H1 (cell line): ENCODE results near the gene SLC25A15. TPM values are rescaled to one million over a fixed set of nuclear protein-coding genes. Genes with fewer than 3 reads are reported as not detected.
A peak's percentile ranks its signal among the peaks of the same experiment; 100 is the strongest.

Experiments
- CTCF ChIA-PET: fragments of 300-600 bp; sonication (Branson Sonifier 250); formaldehyde crosslinking; loops from one replicate; lab custom pipeline; 2021; ENCODE audit not compliant: partially characterized antibody; lab: Charles Lee
- POLR2A ChIA-PET: fragments of 300-600 bp; sonication (Branson Sonifier 250); formaldehyde crosslinking; loops from one replicate; lab custom pipeline; 2021; ENCODE audit warnings: inconsistent platforms; ENCODE audit not compliant: partially characterized antibody; lab: Charles Lee
- DNase-seq, 2 experiments: peaks; one replicate each; pipeline versions ENCODE4 v3.0.0 to v3.0.0-alpha.2; 2010 to 2022; ENCODE audit warnings: low spot score in 2 of 2, low read depth in 1 of 2, mixed read lengths in 1 of 2
- FAIRE-seq: peaks from 2 replicates; lab custom pipeline; 2011; peaks lifted over from hg19 to GRCh38; lab: Jason Lieb, UNC
- H2AFZ ChIP-seq: 2 replicates; pipeline ENCODE4 v1.8.1; 2012; ENCODE audit warnings: low read length, inconsistent platforms
- H2AK5ac ChIP-seq: 2 replicates; pipeline ENCODE4 v1.6.1; 2013; ENCODE audit warnings: low read depth, low read length
- H2BK120ac ChIP-seq: replicated peaks from 2 replicates; pipeline ENCODE3; 2013; ENCODE audit warnings: low read depth, low read length, inconsistent platforms
- H2BK12ac ChIP-seq: 2 replicates; pipeline ENCODE4 v1.6.1; 2013; ENCODE audit warnings: low read depth, low read length
- H2BK15ac ChIP-seq: 2 replicates; pipeline ENCODE4 v1.6.1; 2013; ENCODE audit warnings: low read length
- H2BK20ac ChIP-seq: 2 replicates; pipeline ENCODE4 v1.6.1; 2013; ENCODE audit warnings: low read length
- H2BK5ac ChIP-seq: 2 replicates; pipeline ENCODE4 v1.6.1; 2013; ENCODE audit warnings: low read depth, low read length
- H3K14ac ChIP-seq: 2 replicates; pipeline ENCODE4 v1.6.1; 2013; ENCODE audit warnings: inconsistent platforms; ENCODE audit not compliant: insufficient read length
- H3K18ac ChIP-seq: 2 replicates; pipeline ENCODE4 v1.6.1; 2013; ENCODE audit warnings: low read length; ENCODE audit errors: extremely low read depth
- H3K23ac ChIP-seq: 2 replicates; pipeline ENCODE4 v1.6.1; 2013; ENCODE audit warnings: inconsistent platforms; ENCODE audit not compliant: insufficient read length
- H3K23me2 ChIP-seq: 2 replicates; pipeline ENCODE4 v1.6.1; 2013; ENCODE audit warnings: low read depth, low read length
- H3K27ac ChIP-seq: 2 replicates; pipeline ENCODE4 v1.6.1; 2011; ENCODE audit warnings: low read depth, low read length, inconsistent platforms
- H3K27me3 ChIP-seq, 4 experiments: replicated peaks in 1 of 4; 1 replicate in 1 of 4; 2 replicates in 3 of 4; pipeline versions ENCODE4 v1.6.1 to v1.8.1; 2011 to 2013; ENCODE audit warnings: low read length in 3 of 4, mild to moderate bottlenecking in 3 of 4, inconsistent platforms in 2 of 4, mixed read lengths in 2 of 4, moderate library complexity in 1 of 4; ENCODE audit not compliant: control insufficient read depth in 3 of 4, insufficient read depth in 3 of 4; ENCODE audit errors: extremely low read depth in 1 of 4
- H3K36me3 ChIP-seq, 4 experiments: 2 replicates each; pipeline versions ENCODE4 v1.6.1 to v1.8.1; 2011 to 2013; ENCODE audit warnings: mild to moderate bottlenecking in 4 of 4, low read length in 3 of 4, moderate library complexity in 2 of 4, control low read depth in 1 of 4, inconsistent platforms in 1 of 4; ENCODE audit not compliant: insufficient read depth in 4 of 4, control insufficient read depth in 2 of 4
- H3K4ac ChIP-seq: replicated peaks from 2 replicates; pipeline ENCODE3; 2013; ENCODE audit warnings: low read length, low read depth, mixed read lengths, inconsistent platforms; ENCODE audit not compliant: insufficient read length
- H3K4me1 ChIP-seq, 4 experiments: replicated peaks in 1 of 4; 1 replicate in 1 of 4; 2 replicates in 3 of 4; pipeline versions ENCODE4 v1.6.1 to v1.8.1; 2011 to 2013; ENCODE audit warnings: low read length in 3 of 4, inconsistent platforms in 2 of 4, mixed read lengths in 1 of 4; ENCODE audit not compliant: insufficient read depth in 4 of 4, control insufficient read depth in 3 of 4
- H3K4me2 ChIP-seq, 2 experiments: 2 replicates each; pipeline versions ENCODE4 v1.6.1 to v1.8.1; 2011 to 2013; ENCODE audit warnings: low read depth in 2 of 2, low read length in 2 of 2, control low read depth in 1 of 2, inconsistent platforms in 1 of 2, mild to moderate bottlenecking in 1 of 2; ENCODE audit not compliant: insufficient read depth in 1 of 2
- H3K4me3 ChIP-seq, 4 experiments: fragments of 200-600, 300-600 bp in 1 of 4; sonication (generic), shearing (Covaris generic), sonication (Bioruptor Twin) in 1 of 4; 2 replicates each; pipeline versions ENCODE4 v1.5.1 to v1.8.1; 2011 to 2016; ENCODE audit warnings: low read length in 4 of 4, low read depth in 3 of 4, control low read depth in 2 of 4, inconsistent platforms in 2 of 4, mild to moderate bottlenecking in 2 of 4, mixed read lengths in 1 of 4, moderate library complexity in 1 of 4; ENCODE audit not compliant: insufficient read depth in 2 of 4; ENCODE audit errors: extremely low read depth in 1 of 4
- H3K56ac ChIP-seq: replicated peaks from 2 replicates; pipeline ENCODE3; 2013; ENCODE audit warnings: low read depth, mild to moderate bottlenecking, mixed read lengths, low read length, inconsistent platforms; ENCODE audit not compliant: insufficient read length
- H3K79me1 ChIP-seq: 2 replicates; pipeline ENCODE4 v1.6.1; 2013; ENCODE audit warnings: low read depth, low read length, control low read depth
- H3K79me2 ChIP-seq, 2 experiments: 2 replicates each; pipeline versions ENCODE4 v1.6.1 to v1.8.1; 2012 to 2013; ENCODE audit warnings: low read length in 2 of 2, mild to moderate bottlenecking in 2 of 2, inconsistent platforms in 1 of 2; ENCODE audit not compliant: insufficient read depth in 2 of 2, control insufficient read depth in 1 of 2
- H3K9ac ChIP-seq, 4 experiments: replicated peaks in 1 of 4; 1 replicate in 1 of 4; 2 replicates in 3 of 4; pipeline versions ENCODE4 v1.6.1 to v1.8.1; 2011 to 2013; ENCODE audit warnings: low read depth in 3 of 4, low read length in 3 of 4, control low read depth in 2 of 4, mild to moderate bottlenecking in 2 of 4, moderate library complexity in 2 of 4, inconsistent platforms in 1 of 4; ENCODE audit errors: extremely low read depth in 1 of 4
- H3K9me3 ChIP-seq, 2 experiments: 2 replicates each; pipeline versions ENCODE4 v1.6.1 to v1.8.1; 2012 to 2013; ENCODE audit warnings: mild to moderate bottlenecking in 2 of 2, moderate library complexity in 2 of 2, control low read depth in 1 of 2, inconsistent platforms in 1 of 2, low read depth in 1 of 2, low read length in 1 of 2, mixed read lengths in 1 of 2; ENCODE audit not compliant: insufficient read depth in 2 of 2
- H4K20me1 ChIP-seq, 2 experiments: replicated peaks in 1 of 2; 2 replicates each; pipeline versions ENCODE3 to v1.8.1; 2011 to 2013; ENCODE audit warnings: inconsistent platforms in 2 of 2, low read length in 2 of 2, mild to moderate bottlenecking in 1 of 2; ENCODE audit not compliant: insufficient read depth in 2 of 2, control insufficient read depth in 1 of 2
- H4K5ac ChIP-seq: 2 replicates; pipeline ENCODE4 v1.6.1; 2013; ENCODE audit warnings: low read length, low read depth, mixed read lengths, inconsistent platforms; ENCODE audit not compliant: insufficient read length
- H4K8ac ChIP-seq: 2 replicates; pipeline ENCODE4 v1.8.0; 2013; ENCODE audit warnings: mild to moderate bottlenecking, moderate library complexity, low read length, inconsistent platforms; ENCODE audit not compliant: insufficient read depth; ENCODE audit errors: extremely low read depth
- H4K91ac ChIP-seq: replicated peaks from 2 replicates; pipeline ENCODE3; 2013; ENCODE audit warnings: low read length, mixed read lengths, inconsistent platforms; ENCODE audit not compliant: insufficient read length
- ASH2L ChIP-seq: fragments of 200-600, 300-600 bp; sonication (generic); IDR thresholded peaks from one replicate; pipeline ENCODE4 v1.7.1; 2017; ENCODE audit warnings: low read length
- GTF2F1 ChIP-seq: IDR thresholded peaks from 2 replicates; pipeline ENCODE4 v1.6.1; 2012; ENCODE audit warnings: low read depth, low read length, improper control_type of control experiment, borderline replicate concordance
- POU5F1 ChIP-seq: IDR thresholded peaks from 2 replicates; pipeline ENCODE4 v1.6.1; 2011; ENCODE audit warnings: low read depth, mild to moderate bottlenecking, low read length, moderate library complexity
- SAP30 ChIP-seq: fragments of 300-600 bp; sonication (generic); IDR thresholded peaks from 2 replicates; pipeline ENCODE4 v1.7.1; 2012; ENCODE audit warnings: low read length, moderate library complexity, mild to moderate bottlenecking, inconsistent platforms; ENCODE audit not compliant: insufficient read depth, insufficient replicate concordance
- SUZ12 ChIP-seq: fragments of 200-600 bp; sonication (generic); IDR thresholded peaks from 2 replicates; pipeline ENCODE4 v1.6.1; 2012; ENCODE audit warnings: mild to moderate bottlenecking, inconsistent platforms, low read length, moderate library complexity, mixed read lengths
- WGBS, 2 experiments: shearing (Covaris generic) in 1 of 2; methylation state at CpG; one replicate each; pipeline versions ENCODE4 v1.1.6 to v1.1.7; 2013 to 2015; ENCODE audit warnings: low lambda C conversion rate in 2 of 2, mixed read lengths in 2 of 2, inconsistent platforms in 1 of 2, low coverage in 1 of 2, missing lambda C conversion rate in 1 of 2; ENCODE audit not compliant: insufficient replicate concordance in 2 of 2, insufficient coverage in 1 of 2, insufficient read length in 1 of 2; ENCODE audit errors: extremely low coverage in 1 of 2, missing lambda C conversion rate in 1 of 2; 5-methylcytosine and 5-hydroxymethylcytosine counted together
- polyA plus RNA-seq, 7 experiments: library from polyadenylated mRNA; depleted of rRNA in 3 of 7; stranded (reverse) in 5 of 7; unstranded in 2 of 7; fragments of >200 nt in 5 of 7; fragments of 200-250 nt in 2 of 7; gene quantifications; 1 replicate in 5 of 7; 2 replicates in 1 of 7; 4 replicates in 1 of 7; pipeline versions ENCODE4 v1.2.1 to v1.2.3, GENCODE V29; 2011 to 2013; ENCODE audit warnings: missing spikeins in 2 of 7, mixed read lengths in 2 of 7
- total RNA-seq: library from RNA; stranded (reverse); fragmentation: NEBNext Ultra II Directional; extraction: Animal tissue kit (Norgen Biotek cat#: 25700); gene quantifications from 2 replicates; pipeline ENCODE4 v1.2.1, GENCODE V29; 2021

The SLC25A15 gene
- total and polyA plus RNA-seq, 2 of the 8 experiments (the other 6 are each of a cell fraction or from before 2014, with no cell fraction given): 12.4 to 23.4 TPM

DNA sequence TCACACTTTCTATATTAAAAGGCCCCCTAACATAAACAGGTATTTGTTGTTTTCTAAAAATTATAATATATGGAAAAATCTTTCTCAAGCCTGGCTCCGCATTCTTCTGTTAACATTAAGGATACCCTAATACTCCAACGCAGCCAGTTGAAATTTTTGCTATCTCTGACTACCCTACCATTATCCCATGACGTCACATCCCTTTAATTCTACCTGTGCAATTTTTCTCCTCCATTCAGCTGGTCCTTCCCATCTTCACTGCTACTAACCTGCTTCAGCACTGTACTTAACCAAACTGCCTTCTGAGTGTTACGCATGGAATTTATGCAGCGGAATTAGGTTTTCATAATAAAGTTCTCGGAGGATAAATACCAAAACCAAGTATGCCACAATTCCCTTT is 19.4 kb upstream of the SLC25A15 start:
- POLR2A ChIA-PET: no interaction called here
- Histone ChIP-seq H2BK12ac (no peak overlapping the region), H4K5ac (no peak overlapping the region), H3K4me2 (peak overlapping the region; percentile 67 to 94), H3K36me3 (peaks cover 0 to 1% (median 0%) of the 10 kb centered on the region in 4 experiments; a peak in 3 of 8 replicates), H3K4me1 (peaks cover 0 to 4% (median 0%) of the 10 kb centered on the region in 4 experiments; a peak in 2 of 7 replicates), H4K8ac (no peak overlapping the region), H2BK20ac (no peak overlapping the region), H3K4me3 (peak overlapping the region; percentile 72 to 99 (median 93)), H4K91ac (no peak overlapping the region), H3K9me3 (no peaks in the 10 kb centered on the region), H3K23ac (no peak overlapping the region), H3K23me2 (peaks cover 3% of the 10 kb centered on the region; the same call in 1 of the 2 replicates), H2AFZ (no peak overlapping the region), H3K4ac (no peak overlapping the region), H3K9ac (peak overlapping the region in 1 of 4 experiments; percentile 91; a peak in 1 of 7 replicates), H2BK15ac (no peak overlapping the region), H2AK5ac (no peak overlapping the region), H4K20me1 (no peaks in the 10 kb centered on the region), H3K79me1 (peaks cover 5% of the 10 kb centered on the region; the same call in 1 of the 2 replicates), H3K79me2 (peaks cover 0 to 17% of the 10 kb centered on the region in 2 experiments; a peak in 2 of 4 replicates), H3K27me3 (no peaks in the 10 kb centered on the region), H3K27ac (no peak overlapping the region), H3K56ac (no peak overlapping the region), H2BK5ac (no peak overlapping the region), H2BK120ac (no peak overlapping the region), H3K18ac (no peak overlapping the region), H3K14ac (no peak overlapping the region)
- FAIRE-seq (no peak), DNase-seq (no peak)
- CTCF ChIA-PET: no interaction called here
- 88% methylated on average over 6 of the region's 6 CpGs; no CpG with 5 or more reads in 1 of the 2 experiments for WGBS, 2 experiments
- TF ChIP-seq SUZ12: no peak
- TF ChIP-seq SAP30: no peak
- TF ChIP-seq ASH2L: no peak
- no peak for TF ChIP-seq POU5F1
- no peak for TF ChIP-seq GTF2F1
